HS-27A (cell line): Measurements from ENCODE around the gene MYO3B.
A peak's percentile ranks its signal among the peaks of the same experiment; 100 is the strongest.
"Not testable (repeated sequence)": the region's sequence is repeated elsewhere in the genome, so short reads cannot be mapped to it uniquely, and the experiment has no call there.

Experiments used
- DNase-seq: peaks from one replicate; pipeline ENCODE4 v3.0.0-alpha.2; 2012; ENCODE audit warnings: low read depth, missing footprints

MYO3B gene

GRCh38 chr2:170432823-170433222, 254.9 kb downstream of the MYO3B start:
- no peak for DNase-seq

- no peak for DNase-seq
Observed at GRCh38 chr2:170433448-170433847, 255.5 kb downstream of the MYO3B start.

GRCh38 chr2:170434396-170434795, 256.4 kb downstream of the MYO3B start:
- DNase-seq = not testable (repeated sequence)

- DNase-seq = no peak
Observed at GRCh38 chr2:170434900-170435621, 257.1 kb downstream of the MYO3B start.

- no peak for DNase-seq
Observed at GRCh38 chr2:170436077-170436943, 258.4 kb downstream of the MYO3B start.

- DNase-seq = no peak
Observed at GRCh38 chr2:170446078-170446477, 268.1 kb downstream of the MYO3B start.

GRCh38 chr2:170449034-170449433, 271.1 kb downstream of the MYO3B start:
- DNase-seq = no peak

GRCh38 chr2:170454471-170455372, 276.8 kb downstream of the MYO3B start:
- DNase-seq = no peak

GRCh38 chr2:170455617-170456426, 277.9 kb downstream of the MYO3B start:
- no peak for DNase-seq

GRCh38 chr2:170456914-170457313, 279.0 kb downstream of the MYO3B start:
- DNase-seq = no peak

- DNase-seq = no peak
Observed at GRCh38 chr2:170457742-170458141, 279.8 kb downstream of the MYO3B start.

GRCh38 chr2:170461889-170462288, 283.9 kb downstream of the MYO3B start:
- no peak for DNase-seq

- no peak for DNase-seq
Observed at GRCh38 chr2:170462433-170463205, 284.7 kb downstream of the MYO3B start.

GRCh38 chr2:170463206-170463537, 285.2 kb downstream of the MYO3B start:
- DNase-seq = no peak

- DNase-seq = no peak
Observed at GRCh38 chr2:170464268-170464667, 286.3 kb downstream of the MYO3B start.

- peak; percentile 48 for DNase-seq
Observed at GRCh38 chr2:170465241-170465640, 287.3 kb downstream of the MYO3B start.

GRCh38 chr2:170466632-170467031, 288.7 kb downstream of the MYO3B start:
- no peak for DNase-seq

- peak; percentile 50 for DNase-seq
Observed at GRCh38 chr2:170467568-170468422, 289.8 kb downstream of the MYO3B start.

- DNase-seq = no peak
Observed at GRCh38 chr2:170468557-170468956, 290.6 kb downstream of the MYO3B start.

- DNase-seq = not testable (repeated sequence)
Observed at GRCh38 chr2:170472498-170472897, 294.6 kb downstream of the MYO3B start.
